Heart right ventricle (tissue), 16 donors: Measurements from ENCODE around the gene NEK10. TPM values are rescaled to one million over a fixed set of nuclear protein-coding genes. Genes with fewer than 3 reads are reported as not detected.

Source experiments
- ATAC-seq, 8 donors: fragments of 200-7000 bp; cut with Tn5 transposase; one replicate each; pipeline ENCODE4 v1.9.1; 2020; ENCODE audit warnings: mild to moderate bottlenecking in 8 of 8, moderate library complexity in 8 of 8, moderate number of reproducible peaks in 1 of 8
- DNase-seq, 2 donors: peaks; one replicate each; pipeline ENCODE4 v3.0.0-alpha.2; 2020
- H3K27ac ChIP-seq, 10 donors: fragments of 200-600 bp; sonication (generic) in 2 of 10; one replicate each; pipeline versions ENCODE4 v1.5.0 to v1.8.0; 2020 to 2022; ENCODE audit warnings: mild to moderate bottlenecking in 3 of 10
- H3K27me3 ChIP-seq, 7 donors: fragments of 200-600 bp; one replicate each; pipeline ENCODE4 v1.8.0; 2021 to 2022; ENCODE audit warnings: mild to moderate bottlenecking in 2 of 7
- H3K36me3 ChIP-seq, 9 donors: fragments of 200-600 bp; sonication (generic) in 1 of 9; one replicate each; pipeline versions ENCODE4 v1.5.0 to v1.8.0; 2020 to 2022; ENCODE audit warnings: mild to moderate bottlenecking in 2 of 9
- H3K4me1 ChIP-seq, 9 donors: fragments of 200-600 bp; sonication (generic) in 1 of 9; one replicate each; pipeline versions ENCODE4 v1.5.0 to v1.8.0; 2020 to 2022; ENCODE audit warnings: mild to moderate bottlenecking in 4 of 9
- H3K4me3 ChIP-seq, 10 donors: fragments of 200-600 bp; sonication (generic) in 2 of 10; one replicate each; pipeline versions ENCODE4 v1.5.0 to v1.8.0; 2020 to 2022; ENCODE audit warnings: mild to moderate bottlenecking in 7 of 10, moderate library complexity in 2 of 10
- H3K9me3 ChIP-seq, 11 donors: fragments of 200-600 bp in 10 of 11; sonication (generic) in 2 of 11; one replicate each; pipeline versions ENCODE4 v1.5.0 to v1.8.0; 2013 to 2022; ENCODE audit warnings: mild to moderate bottlenecking in 2 of 11, control low read depth in 1 of 11, moderate library complexity in 1 of 11
- WGBS, 2 donors: extraction: QIAGEN DNeasy Blood & Tissue Kit; methylation state at CpG; one replicate each; pipeline ENCODE4 v1.1.7; 2013; ENCODE audit warnings: inconsistent platforms in 1 of 2; 5-methylcytosine and 5-hydroxymethylcytosine counted together
- intact Hi-C, 10 donors: fragments of 100-400 bp; cut with DNase I; formaldehyde crosslinking; loops; one replicate each; pipeline versions ENCODE4 v1.11.1 to v1.14.2; 2022
- polyA plus RNA-seq, 2 donors: library from polyadenylated mRNA; stranded (reverse); fragments of 200-250 nt; gene quantifications; one replicate each; pipeline ENCODE4 v1.2.3, GENCODE V29; 2013
- total RNA-seq, 10 donors: library from RNA; stranded (reverse); fragmentation: NEBNext Ultra II Directional in 3 of 10; extraction: Animal tissue kit (Norgen Biotek cat#: 25700) in 3 of 10; gene quantifications; one replicate each; pipeline versions ENCODE4 v1.2.1 to v1.2.4, GENCODE V29; 2021 to 2023
- TF ChIP-seq, protein P1 (sequence below), 9 donors: fragments of 200-600 bp; sonication (generic) in 2 of 9; IDR thresholded peaks; one replicate each; pipeline versions ENCODE4 v1.5.0 to v1.8.0; 2021 to 2022; ENCODE audit warnings: antibody characterized with exemption in 9 of 9, mild to moderate bottlenecking in 5 of 9, moderate library complexity in 1 of 9
- donor health status: Arrhythmogenic right ventricular cardiomyopathy.
- donor health status: ischemic (EF 13 %, LVEDD 7.1; RV severe dilation, severe dysfunction).
- donor health status: healthy with polysubstance abuse.
- donor health status: DM: no; HTN: yes; CAD: no.
- donor health status: DM: no; HTN: no; CAD: no.
- donor health status: ischemic (EF 25% LVEDD 6.9; RV normal size, moderate dysfunction).
- donor health status: ischemic (EF 25% LVEDD 5.7; RV mildly dilated, moderate dysfunction).
- donor health status: healthy.
- donor health status: DM: yes; HTN: yes; CAD: no.
- donor health status: Ischemic cardiomyopathy.
- donor health status: ischemic (EF 35%, LVEDD 5.7; RV mildly dilated, moderate dysfunction).
- donor health status: nonischemic (EF 11% LVEDD 7.7; RV severe dilation, severe dysfunction).
- donor health status: DM: yes; HTN: yes; CAD: no.
- donor health status: PGD.
- donor health status: ischemic (EF 29% LVEDD 5.4; RV normal size, mild dysfunction).
- donor health status: nonischemic (EF 23%, LVEDD 6.1; RV moderate dilation, normal function).

NEK10 gene
- total and polyA plus RNA-seq, 12 donors, result 0.36 to 17.5 (median 7.8) TPM

GRCh38 chr3:27349832-27350231 is 19.4 kb downstream of the NEK10 start:
- H3K9me3 ChIP-seq, result no peaks in the 10 kb centered on the region
- intact Hi-C loops, result no loop called here

GRCh38 chr3:27345959-27346865 is 23.0 kb downstream of the NEK10 start:
- no peaks in the 10 kb centered on the region for H3K36me3 ChIP-seq
- H3K4me3 ChIP-seq, result peak overlapping the region in 4 of 10 donors; percentile 6 to 19 (median 16)
- peaks cover 0 to 36% (median 5%) of the 10 kb centered on the region in 9 donors for H3K4me1 ChIP-seq
- no peaks in the 10 kb centered on the region for H3K27me3 ChIP-seq
- DNase-seq (peak in 1 of 2 donors; percentile 28), ATAC-seq (peak; percentile 64 to 95 (median 86))
- peak overlapping the region; percentile 28 to 83 (median 68) for H3K27ac ChIP-seq
- intact Hi-C loops, result no loop called here
- 46 to 58% methylated on average over 11 of the region's 11 CpGs for WGBS, 2 donors
- TF ChIP-seq, protein P1, sequence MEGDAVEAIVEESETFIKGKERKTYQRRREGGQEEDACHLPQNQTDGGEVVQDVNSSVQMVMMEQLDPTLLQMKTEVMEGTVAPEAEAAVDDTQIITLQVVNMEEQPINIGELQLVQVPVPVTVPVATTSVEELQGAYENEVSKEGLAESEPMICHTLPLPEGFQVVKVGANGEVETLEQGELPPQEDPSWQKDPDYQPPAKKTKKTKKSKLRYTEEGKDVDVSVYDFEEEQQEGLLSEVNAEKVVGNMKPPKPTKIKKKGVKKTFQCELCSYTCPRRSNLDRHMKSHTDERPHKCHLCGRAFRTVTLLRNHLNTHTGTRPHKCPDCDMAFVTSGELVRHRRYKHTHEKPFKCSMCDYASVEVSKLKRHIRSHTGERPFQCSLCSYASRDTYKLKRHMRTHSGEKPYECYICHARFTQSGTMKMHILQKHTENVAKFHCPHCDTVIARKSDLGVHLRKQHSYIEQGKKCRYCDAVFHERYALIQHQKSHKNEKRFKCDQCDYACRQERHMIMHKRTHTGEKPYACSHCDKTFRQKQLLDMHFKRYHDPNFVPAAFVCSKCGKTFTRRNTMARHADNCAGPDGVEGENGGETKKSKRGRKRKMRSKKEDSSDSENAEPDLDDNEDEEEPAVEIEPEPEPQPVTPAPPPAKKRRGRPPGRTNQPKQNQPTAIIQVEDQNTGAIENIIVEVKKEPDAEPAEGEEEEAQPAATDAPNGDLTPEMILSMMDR (IDR thresholded peaks at IDR 0.05), result no peak
- no peaks in the 10 kb centered on the region for H3K9me3 ChIP-seq

More at GRCh38 chr3:27349832-27350231, 19.4 kb downstream of the NEK10 start:
- no peaks in the 10 kb centered on the region for H3K36me3 ChIP-seq
- H3K27ac ChIP-seq, result peak overlapping the region in 2 of 10 donors; percentile 6 to 25
- H3K4me1 ChIP-seq, result peaks cover 0 to 11% (median 0%) of the 10 kb centered on the region in 9 donors
- peak in 1 of 8 donors; percentile 39 for ATAC-seq
- DNase-seq, result no peak
- H3K4me3 ChIP-seq, result no peak overlapping the region
- TF ChIP-seq, protein P1 (IDR thresholded peaks at IDR 0.05), result no peak
- no peaks in the 10 kb centered on the region for H3K27me3 ChIP-seq
- WGBS, 2 donors, result 82 to 87% methylated on average over 3 of the region's 3 CpGs

DNA sequence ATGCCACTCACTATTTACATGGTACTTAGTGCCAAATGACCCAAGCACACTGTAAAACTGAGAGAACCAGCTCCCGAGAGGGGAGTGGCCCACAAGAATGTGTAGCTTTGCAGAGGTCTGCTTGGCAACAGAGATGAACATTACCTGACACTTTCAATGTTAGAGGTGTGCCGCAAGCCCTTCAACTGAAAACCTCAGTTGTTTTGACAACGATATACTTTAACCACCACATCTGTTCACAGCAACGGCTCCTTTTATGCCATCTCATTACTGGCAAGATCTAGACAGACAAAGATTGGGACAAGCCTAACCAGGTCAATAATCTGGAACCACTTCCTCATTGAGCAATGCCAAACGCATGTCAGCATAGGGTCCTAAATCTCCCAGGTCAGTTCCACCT is 23.7 kb downstream of the NEK10 start:
- Histone ChIP-seq H3K4me1 (peaks cover 0 to 42% (median 7%) of the 10 kb centered on the region in 9 donors), H3K36me3 (no peaks in the 10 kb centered on the region), H3K27me3 (no peaks in the 10 kb centered on the region), H3K4me3 (peak overlapping the region in 5 of 10 donors; percentile 6 to 19 (median 13)), H3K9me3 (no peaks in the 10 kb centered on the region), H3K27ac (peak overlapping the region; percentile 28 to 83 (median 68))
- WGBS, 2 donors, result 54 to 69% methylated on average over 5 of the region's 5 CpGs
- DNase-seq (no peak), ATAC-seq (peak in 2 of 8 donors; percentile 32 to 59)
- TF ChIP-seq, protein P1 (IDR thresholded peaks at IDR 0.05), result no peak
- intact Hi-C loops, result no loop called here

DNA sequence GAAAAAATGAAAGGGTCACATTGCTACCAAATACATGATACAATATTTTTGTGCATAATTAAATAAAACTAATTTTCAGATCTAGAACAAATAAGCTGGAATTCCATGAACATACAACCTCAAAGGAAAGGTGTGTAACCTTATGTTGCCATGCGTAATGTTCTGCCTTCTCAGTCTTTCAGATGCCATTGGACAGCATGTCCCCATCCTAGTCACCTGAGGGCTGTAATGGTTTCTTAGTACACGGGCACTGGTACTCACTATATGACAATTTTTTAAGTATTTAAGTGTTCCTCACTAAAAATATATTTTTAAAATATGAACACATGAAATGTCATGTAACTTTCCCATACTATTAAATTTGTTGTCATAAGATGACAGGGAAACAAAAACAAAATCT is 24.1 kb downstream of the NEK10 start:
- ATAC-seq (peak in 1 of 8 donors; percentile 46), DNase-seq (no peak)
- TF ChIP-seq, protein P1 (IDR thresholded peaks at IDR 0.05), result no peak
- H3K27me3 ChIP-seq, result no peaks in the 10 kb centered on the region
- H3K9me3 ChIP-seq, result no peaks in the 10 kb centered on the region
- 89 to 91% methylated on average over 2 of the region's 2 CpGs for WGBS, 2 donors
- H3K36me3 ChIP-seq, result no peaks in the 10 kb centered on the region
- H3K27ac ChIP-seq, result peak overlapping the region; percentile 28 to 83 (median 68)
- intact Hi-C loops, result no loop called here
- H3K4me3 ChIP-seq, result peak overlapping the region in 2 of 10 donors; percentile 13 to 18
- H3K4me1 ChIP-seq, result peaks cover 0 to 42% (median 7%) of the 10 kb centered on the region in 9 donors
